Left kidney (tissue), 2 donors: ENCODE data around the gene MRPS2. TPM values are rescaled to one million over a fixed set of nuclear protein-coding genes. Genes with fewer than 3 reads are reported as not detected.
A peak's percentile ranks its signal among the peaks of the same experiment; 100 is the strongest.

Experiments
- DNase-seq: peaks from one replicate; pipeline ENCODE4 v3.0.0-alpha.2; 2013
- polyA plus RNA-seq: library from polyadenylated mRNA; unstranded; fragments of 120-200 nt; gene quantifications from one replicate; pipeline ENCODE4 v1.2.1, GENCODE V29; 2013; ENCODE audit not compliant: insufficient read length

The MRPS2 gene
- polyA plus RNA-seq, 1 donor: 44.4 TPM

GRCh38 chr9:135498381-135499126, 1.9 kb upstream of the MRPS2 start:
- no peak for DNase-seq

- peak; percentile 83 for DNase-seq
These were observed 984 bp upstream of the MRPS2 start for GRCh38 chr9:135499326-135500070.

DNA sequence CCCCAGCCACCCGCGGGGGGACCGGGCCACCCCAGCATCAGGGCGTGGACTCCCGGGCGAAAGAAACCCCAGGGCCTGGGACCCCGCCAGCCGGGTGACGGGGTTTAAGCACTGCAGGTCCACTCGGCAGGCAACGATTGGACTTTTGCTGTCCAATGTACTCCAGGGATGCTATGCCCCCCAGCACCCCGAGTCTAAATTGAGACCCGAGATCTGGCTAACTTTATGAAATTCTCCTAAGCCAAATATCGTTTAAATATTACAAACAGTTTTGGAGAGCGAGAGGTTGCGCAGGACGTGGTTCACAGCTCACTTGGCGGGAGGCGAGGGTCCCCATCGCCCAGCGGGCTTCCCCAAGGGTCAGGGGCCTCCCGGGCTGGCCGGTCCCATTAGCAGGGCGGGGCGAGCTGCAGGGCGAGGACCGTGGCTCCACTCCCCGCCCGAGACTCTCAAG, 384 bp upstream of the MRPS2 start:
- no peak for DNase-seq

- no peak for DNase-seq
These were observed 1.0 kb downstream of the MRPS2 start for GRCh38 chr9:135501261-135502167.

- DNase-seq: no peak
These were observed 1.8 kb downstream of the MRPS2 start for GRCh38 chr9:135502168-135502872.

DNA sequence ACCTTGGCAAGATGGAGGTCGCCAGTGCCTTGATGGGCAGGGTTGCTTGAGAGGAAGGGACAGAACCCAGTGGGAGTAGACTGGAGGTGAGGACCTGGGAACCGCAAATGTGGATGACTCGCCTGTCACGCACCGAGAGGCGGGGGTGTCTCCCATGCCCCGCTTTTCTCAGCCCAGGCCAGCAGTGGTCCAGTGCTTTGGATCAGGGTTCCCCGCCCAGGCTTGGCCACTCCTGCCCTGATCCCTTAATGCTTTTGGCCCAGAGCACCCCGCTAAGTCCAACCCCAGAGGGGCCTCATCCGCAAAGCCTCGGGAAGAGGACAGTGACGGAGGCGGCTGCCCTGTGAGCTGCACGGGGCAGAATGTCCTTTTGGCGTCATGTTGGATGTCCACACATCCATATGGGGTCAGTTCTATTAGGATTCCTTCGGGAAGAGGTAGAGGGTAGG, 2.4 kb downstream of the MRPS2 start:
- DNase-seq: no peak

DNA sequence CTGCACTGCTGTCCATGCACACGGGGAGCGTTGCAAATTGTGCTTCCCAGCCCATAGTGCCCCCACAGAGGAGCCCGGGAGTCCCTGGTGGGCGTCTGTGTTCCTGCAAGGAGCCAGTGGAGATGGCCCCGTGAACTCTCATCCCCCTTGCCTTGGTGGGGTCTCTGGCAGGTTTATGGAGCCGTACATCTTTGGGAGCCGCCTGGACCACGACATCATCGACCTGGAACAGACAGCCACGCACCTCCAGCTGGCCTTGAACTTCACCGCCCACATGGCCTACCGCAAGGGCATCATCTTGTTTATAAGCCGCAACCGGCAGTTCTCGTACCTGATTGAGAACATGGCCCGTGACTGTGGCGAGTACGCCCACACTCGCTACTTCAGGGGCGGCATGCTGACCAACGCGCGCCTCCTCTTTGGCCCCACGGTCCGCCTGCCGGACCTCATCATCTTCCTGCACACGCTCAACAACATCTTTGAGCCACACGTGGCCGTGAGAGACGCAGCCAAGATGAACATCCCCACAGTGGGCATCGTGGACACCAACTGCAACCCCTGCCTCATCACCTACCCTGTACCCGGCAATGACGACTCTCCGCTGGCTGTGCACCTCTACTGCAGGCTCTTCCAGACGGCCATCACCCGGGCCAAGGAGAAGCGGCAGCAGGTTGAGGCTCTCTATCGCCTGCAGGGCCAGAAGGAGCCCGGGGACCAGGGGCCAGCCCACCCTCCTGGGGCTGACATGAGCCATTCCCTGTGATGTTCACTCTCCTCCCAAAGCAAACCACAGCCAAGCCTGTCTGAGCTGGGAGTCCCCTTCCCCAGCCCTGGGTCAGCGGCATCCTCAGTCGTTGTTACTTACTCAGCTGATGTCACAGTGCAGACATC, 3.1 kb downstream of the MRPS2 start:
- no peak for DNase-seq

- DNase-seq: no peak
These were observed 4.1 kb downstream of the MRPS2 start for GRCh38 chr9:135504262-135505243.

GRCh38 chr9:135505406-135506187, 5.1 kb downstream of the MRPS2 start:
- no peak for DNase-seq

GRCh38 chr9:135506327-135507103, 6.0 kb downstream of the MRPS2 start:
- DNase-seq: no peak

- DNase-seq: no peak
These were observed 6.9 kb downstream of the MRPS2 start for GRCh38 chr9:135507104-135508035.

GRCh38 chr9:135508211-135508820, 7.8 kb downstream of the MRPS2 start:
- DNase-seq: no peak

DNA sequence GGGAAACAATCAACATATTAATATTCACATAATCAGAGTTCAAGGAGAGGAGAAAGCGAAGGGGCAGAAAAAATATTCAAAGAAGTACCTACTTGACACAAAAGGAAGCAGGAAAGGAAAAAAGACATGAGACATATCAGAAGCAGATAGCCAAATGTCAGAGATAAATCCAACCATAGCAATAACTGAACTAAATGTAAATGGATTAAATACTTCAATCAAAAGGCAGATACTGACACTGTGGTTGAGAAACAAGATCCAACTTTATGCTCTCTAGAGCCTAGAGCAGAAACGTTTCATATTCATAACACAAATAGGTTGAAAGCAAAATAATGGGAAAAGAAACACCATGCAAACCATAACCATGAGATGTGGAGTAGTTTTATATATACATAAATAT, 9.0 kb downstream of the MRPS2 start:
- DNase-seq: no peak

- DNase-seq: no peak
These were observed 11.7 kb downstream of the MRPS2 start for GRCh38 chr9:135512241-135512603.

GRCh38 chr9:135512904-135513303, 12.4 kb downstream of the MRPS2 start:
- no peak for DNase-seq

- no peak for DNase-seq
These were observed 12.9 kb downstream of the MRPS2 start for GRCh38 chr9:135513351-135513846.
